Chondrocyte (in vitro differentiated cells): ENCODE measurements around the gene ZNF638. TPM values are rescaled to one million over a fixed set of nuclear protein-coding genes. Genes with fewer than 3 reads are reported as not detected.
A peak's percentile ranks its signal among the peaks of the same experiment; 100 is the strongest.
"Not testable (repeated sequence)": the region's sequence is repeated elsewhere in the genome, so short reads cannot be mapped to it uniquely, and the experiment has no call there.

Experiments
- DNase-seq: peaks from one replicate; pipeline ENCODE4 v3.0.0; 2021; ENCODE audit warnings: mixed read lengths, low spot score
- H3K27ac Mint-ChIP-seq: one replicate; pipeline ENCODE4 v1.8.0; 2021; ENCODE audit warnings: mild to moderate bottlenecking, moderate library complexity, mixed read lengths; ENCODE audit not compliant: unreplicated experiment
- H3K27me3 Mint-ChIP-seq: 2 replicates; pipeline ENCODE4 v1.8.0; 2021; ENCODE audit warnings: low read depth, mixed read lengths
- H3K36me3 Mint-ChIP-seq: 2 replicates; pipeline ENCODE4 v1.8.0; 2021; ENCODE audit warnings: low read depth, mixed read lengths
- H3K4me1 Mint-ChIP-seq: 2 replicates; pipeline ENCODE4 v1.8.0; 2021; ENCODE audit warnings: low read depth, mild to moderate bottlenecking, mixed read lengths
- H3K4me3 Mint-ChIP-seq: one replicate; pipeline ENCODE4 v1.8.0; 2021; ENCODE audit warnings: mild to moderate bottlenecking, moderate library complexity, mixed read lengths; ENCODE audit not compliant: unreplicated experiment
- H3K9me3 Mint-ChIP-seq: 2 replicates; pipeline ENCODE4 v1.8.0; 2021; ENCODE audit warnings: low read depth, mixed read lengths
- total RNA-seq: library from RNA; stranded (reverse); gene quantifications from 3 replicates; pipeline ENCODE4 v1.2.1, GENCODE V29; 2021
- TF ChIP-seq, protein P1 (sequence below): fragments of 200-600 bp; sonication (generic); IDR thresholded peaks from 2 replicates; pipeline ENCODE4 v1.5.0; 2021; ENCODE audit warnings: antibody characterized with exemption, mild to moderate bottlenecking, moderate library complexity

ZNF638 gene
- total RNA-seq, 1 donor from 2014 or later: 79.8 TPM

- Mint-ChIP-seq H3K27me3 (no peaks in the 10 kb centered on the region), H3K4me3 (no peak overlapping the region)
Observed at GRCh38 chr2:71410696-71411095, 79.1 kb downstream of the ZNF638 start.

DNA sequence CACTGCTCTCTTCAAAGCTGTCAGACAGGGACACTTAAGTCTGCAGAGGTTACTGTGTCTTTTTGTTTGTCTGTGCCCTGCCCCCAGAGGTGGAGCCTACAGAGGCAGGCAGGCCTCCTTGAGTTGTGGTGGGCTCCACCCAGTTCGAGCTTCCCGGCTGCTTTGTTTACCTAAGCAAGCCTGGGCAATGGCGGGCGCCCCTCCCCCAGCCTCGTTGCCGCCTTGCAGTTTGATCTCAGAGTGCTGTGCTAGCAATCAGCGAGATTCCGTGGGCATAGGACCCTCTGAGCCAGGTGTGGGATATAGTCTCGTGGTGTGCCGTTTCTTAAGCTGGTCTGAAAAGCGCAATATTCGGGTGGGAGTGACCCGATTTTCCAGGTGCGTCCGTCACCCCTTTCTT is 85.3 kb downstream of the ZNF638 start:
- not testable (repeated sequence) for H3K9me3 Mint-ChIP-seq, H3K27me3 Mint-ChIP-seq, H3K4me1 Mint-ChIP-seq, H3K27ac Mint-ChIP-seq, H3K36me3 Mint-ChIP-seq, DNase-seq
- H3K4me3 Mint-ChIP-seq: peak overlapping the region; percentile 72

More at GRCh38 chr2:71410696-71411095, 79.1 kb downstream of the ZNF638 start:
- Mint-ChIP-seq H3K4me1 (peaks cover 4% of the 10 kb centered on the region), H3K9me3 (no peaks in the 10 kb centered on the region), H3K36me3 (peaks cover 19% of the 10 kb centered on the region), H3K27ac (no peak overlapping the region)
- TF ChIP-seq, protein P1, sequence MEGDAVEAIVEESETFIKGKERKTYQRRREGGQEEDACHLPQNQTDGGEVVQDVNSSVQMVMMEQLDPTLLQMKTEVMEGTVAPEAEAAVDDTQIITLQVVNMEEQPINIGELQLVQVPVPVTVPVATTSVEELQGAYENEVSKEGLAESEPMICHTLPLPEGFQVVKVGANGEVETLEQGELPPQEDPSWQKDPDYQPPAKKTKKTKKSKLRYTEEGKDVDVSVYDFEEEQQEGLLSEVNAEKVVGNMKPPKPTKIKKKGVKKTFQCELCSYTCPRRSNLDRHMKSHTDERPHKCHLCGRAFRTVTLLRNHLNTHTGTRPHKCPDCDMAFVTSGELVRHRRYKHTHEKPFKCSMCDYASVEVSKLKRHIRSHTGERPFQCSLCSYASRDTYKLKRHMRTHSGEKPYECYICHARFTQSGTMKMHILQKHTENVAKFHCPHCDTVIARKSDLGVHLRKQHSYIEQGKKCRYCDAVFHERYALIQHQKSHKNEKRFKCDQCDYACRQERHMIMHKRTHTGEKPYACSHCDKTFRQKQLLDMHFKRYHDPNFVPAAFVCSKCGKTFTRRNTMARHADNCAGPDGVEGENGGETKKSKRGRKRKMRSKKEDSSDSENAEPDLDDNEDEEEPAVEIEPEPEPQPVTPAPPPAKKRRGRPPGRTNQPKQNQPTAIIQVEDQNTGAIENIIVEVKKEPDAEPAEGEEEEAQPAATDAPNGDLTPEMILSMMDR: no peak
- DNase-seq: no peak

- H3K27ac Mint-ChIP-seq: peak overlapping the region; percentile 83
- H3K4me3 Mint-ChIP-seq: peak overlapping the region; percentile 72
- H3K27me3 Mint-ChIP-seq: no peaks in the 10 kb centered on the region
- peaks cover 6% of the 10 kb centered on the region for H3K4me1 Mint-ChIP-seq
- H3K36me3 Mint-ChIP-seq: peaks cover 2% of the 10 kb centered on the region
- DNase-seq: no peak
- TF ChIP-seq, protein P1: no peak
- H3K9me3 Mint-ChIP-seq: no peaks in the 10 kb centered on the region
Observed at GRCh38 chr2:71417300-71418202, 86.0 kb downstream of the ZNF638 start.

DNA sequence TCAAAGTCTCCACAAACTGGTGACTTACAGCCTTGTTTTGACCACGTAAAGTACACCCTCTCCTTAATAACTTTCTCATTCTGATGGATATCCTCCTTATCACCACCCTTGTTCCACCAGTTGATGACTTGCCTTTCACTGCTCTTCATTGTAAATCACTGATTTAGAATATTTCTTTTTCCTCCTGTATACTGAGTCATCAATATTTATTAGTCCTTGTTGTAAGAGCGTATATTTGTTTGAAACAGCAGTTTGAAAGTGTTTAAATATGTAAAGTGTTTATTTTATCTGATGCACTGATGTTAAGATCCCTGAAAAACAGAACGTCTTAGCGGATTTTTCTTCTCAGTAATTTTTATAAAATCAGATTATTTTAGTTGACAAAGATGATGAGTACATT is 87.6 kb downstream of the ZNF638 start:
- peaks cover 10% of the 10 kb centered on the region for H3K36me3 Mint-ChIP-seq
- H3K4me1 Mint-ChIP-seq: peaks cover 9% of the 10 kb centered on the region
- H3K27me3 Mint-ChIP-seq: no peaks in the 10 kb centered on the region
- no peak overlapping the region for H3K4me3 Mint-ChIP-seq
- no peak for DNase-seq
- H3K27ac Mint-ChIP-seq: peak overlapping the region; percentile 58
- H3K9me3 Mint-ChIP-seq: no peaks in the 10 kb centered on the region
- TF ChIP-seq, protein P1: no peak

- no peak for DNase-seq
- Mint-ChIP-seq H3K4me1 (peaks cover 9% of the 10 kb centered on the region), H3K9me3 (no peaks in the 10 kb centered on the region), H3K4me3 (no peak overlapping the region), H3K27ac (no peak overlapping the region), H3K36me3 (peaks cover 11% of the 10 kb centered on the region), H3K27me3 (no peaks in the 10 kb centered on the region)
- TF ChIP-seq, protein P1: no peak
Observed at GRCh38 chr2:71419976-71420375, 88.4 kb downstream of the ZNF638 start.
